Stimulated activated CD8-positive, alpha-beta memory T cell treated with anti-CD3 and anti-CD28 coated beads, Interleukin-12 subunit alpha, Interleukin-12 subunit beta, amount 100 ng/mL, for 24 hours (primary cell): ENCODE measurements around the gene UGCG.

ENCODE experiments used
- DNase-seq: peaks from one replicate; pipeline ENCODE4 v3.0.0-alpha.2; 2020; ENCODE audit errors: extremely low read depth

Gene UGCG

GRCh38 chr9:111984086-111984802 is 87.6 kb downstream of the UGCG start:
- no peak for DNase-seq
